GM19023 (cell line): ENCODE results near the gene TMEM126A.
"Not testable (repeated sequence)": the region's sequence is repeated elsewhere in the genome, so short reads cannot be mapped to it uniquely, and the experiment has no call there.

Source experiments
- ATAC-seq: cut with Tn5 transposase; IDR thresholded peaks from one replicate; pipeline ENCODE4 v1.9.1; 2021; ENCODE audit warnings: mild to moderate bottlenecking, moderate library complexity; ENCODE audit not compliant: unreplicated experiment

Gene TMEM126A

GRCh38 chr11:85656777-85657176, 9.0 kb downstream of the TMEM126A start:
- ATAC-seq = no peak

GRCh38 chr11:85658180-85658579, 10.4 kb downstream of the TMEM126A start:
- no peak for ATAC-seq

- no peak for ATAC-seq
Observed at GRCh38 chr11:85661972-85662664, 14.4 kb downstream of the TMEM126A start.

GRCh38 chr11:85663080-85663752, 15.4 kb downstream of the TMEM126A start:
- ATAC-seq = no peak

- peak; percentile 73 for ATAC-seq
Observed at GRCh38 chr11:85663753-85664614, 16.2 kb downstream of the TMEM126A start.

- ATAC-seq = peak; percentile 83
Observed at GRCh38 chr11:85664615-85665481, 17.1 kb downstream of the TMEM126A start, which contains the start of gene CREBZF. Gene CREBZF (minus strand): TSS chr11:85665129. CDS start chr11:85664875, 254 bp downstream.

GRCh38 chr11:85665733-85666132, 18.0 kb downstream of the TMEM126A start:
- ATAC-seq = no peak

GRCh38 chr11:85666687-85667086, 18.9 kb downstream of the TMEM126A start:
- no peak for ATAC-seq

GRCh38 chr11:85668157-85668556, 20.4 kb downstream of the TMEM126A start:
- ATAC-seq = no peak

- ATAC-seq = not testable (repeated sequence)
Observed at GRCh38 chr11:85670949-85671663, 23.3 kb downstream of the TMEM126A start.

- ATAC-seq = no peak
Observed at GRCh38 chr11:85672105-85672902, 24.5 kb downstream of the TMEM126A start.

- no peak for ATAC-seq
Observed at GRCh38 chr11:85673393-85673792, 25.6 kb downstream of the TMEM126A start.

- ATAC-seq = no peak
Observed at GRCh38 chr11:85679576-85679975, 31.8 kb downstream of the TMEM126A start.

GRCh38 chr11:85680897-85681296, 33.1 kb downstream of the TMEM126A start:
- ATAC-seq = no peak

- ATAC-seq = peak; percentile 95
Observed at GRCh38 chr11:85682330-85683305, 34.9 kb downstream of the TMEM126A start.

- no peak for ATAC-seq
Observed at GRCh38 chr11:85685125-85685819, 37.5 kb downstream of the TMEM126A start.

GRCh38 chr11:85685820-85686459, 38.2 kb downstream of the TMEM126A start, which contains the start of gene CCDC89:
Gene CCDC89 (minus strand): TSS chr11:85686195. CDS start chr11:85686130, 65 bp downstream.
- ATAC-seq = no peak
